ENCODE measurements around the gene PADI1.

- no peak for TF ChIP-seq CTCF (IDR thresholded peaks at IDR 0.05 in 4 of 5, conservative IDR thresholded peaks at IDR 0.05 in 1 of 5)
- TF ChIP-seq POLR2A (IDR thresholded peaks at IDR 0.05): no peak
These were observed 27.3 kb upstream of the PADI1 start for GRCh38 chr1:17177651-17178050.

Measured in gastrocnemius medialis (tissue), 4 donors.